Smooth muscle cell (in vitro differentiated cells): ENCODE measurements around the gene VIP. TPM values are rescaled to one million over a fixed set of nuclear protein-coding genes. Genes with fewer than 3 reads are reported as not detected.

ENCODE experiments used
- DNase-seq: peaks from one replicate; lab custom pipeline; 2025; ENCODE audit not compliant: unreplicated experiment; lab: John Stamatoyannopoulos, UW
- H2AFZ ChIP-seq: fragments of 200-600 bp; sonication (generic); 2 replicates; pipeline ENCODE4 v1.6.0; 2016; ENCODE audit warnings: antibody characterized with exemption, low read depth, mild to moderate bottlenecking
- H3F3A ChIP-seq: fragments of 200-600 bp; sonication (generic); 2 replicates; pipeline ENCODE4 v1.6.0; 2017; ENCODE audit warnings: antibody characterized with exemption, low read depth
- H3K27ac ChIP-seq: fragments of 200-600 bp; sonication (generic); 2 replicates; pipeline ENCODE4 v1.5.1; 2016; ENCODE audit warnings: low read depth, mild to moderate bottlenecking
- H3K27me3 ChIP-seq: fragments of 200-600 bp; sonication (generic); 2 replicates; pipeline ENCODE4 v1.6.1; 2016; ENCODE audit warnings: low read depth, mild to moderate bottlenecking
- H3K36me3 ChIP-seq: fragments of 200-600 bp; sonication (generic); 2 replicates; pipeline ENCODE4 v1.5.1; 2016; ENCODE audit warnings: low read depth
- H3K4me1 ChIP-seq: fragments of 200-600 bp; sonication (generic); 2 replicates; pipeline ENCODE4 v1.5.1; 2016; ENCODE audit warnings: low read depth
- H3K4me2 ChIP-seq: fragments of 200-600 bp; sonication (generic); 2 replicates; pipeline ENCODE4 v1.6.0; 2016; ENCODE audit warnings: mild to moderate bottlenecking
- H3K4me3 ChIP-seq: fragments of 200-600 bp; sonication (generic); 2 replicates; pipeline ENCODE4 v1.5.1; 2016; ENCODE audit warnings: mild to moderate bottlenecking
- H3K79me2 ChIP-seq: fragments of 200-600 bp; sonication (generic); 2 replicates; pipeline ENCODE4 v1.6.0; 2016; ENCODE audit warnings: low read depth, mild to moderate bottlenecking
- H3K9ac ChIP-seq: fragments of 200-600 bp; sonication (generic); 2 replicates; pipeline ENCODE4 v1.6.0; 2016; ENCODE audit warnings: low read depth
- H3K9me3 ChIP-seq: fragments of 200-600 bp; sonication (generic); replicated peaks from 2 replicates; pipeline ENCODE4 v1.5.1; 2016; ENCODE audit warnings: low read depth
- H4K20me1 ChIP-seq: fragments of 200-600 bp; sonication (generic); 2 replicates; pipeline ENCODE4 v1.6.0; 2016; ENCODE audit warnings: low read depth
- WGBS: methylation state at CpG from one replicate; pipeline ENCODE4 v1.1.7; 2016; ENCODE audit warnings: low lambda C conversion rate; 5-methylcytosine and 5-hydroxymethylcytosine counted together
- polyA plus RNA-seq: library from polyadenylated mRNA; unstranded; fragments of >200 nt; fragmentation: Nextera tagmentation; extraction: Ambion mirVana; gene quantifications from 2 replicates; pipeline ENCODE4 v1.2.1, GENCODE V29; 2016
- total RNA-seq: library from RNA; depleted of rRNA; stranded (reverse); fragments of >200 nt; gene quantifications from 2 replicates; pipeline ENCODE4 v1.2.3, GENCODE V29; 2014
- TF ChIP-seq, protein P1 (sequence below): fragments of 200-600 bp; sonication (generic); IDR thresholded peaks from 2 replicates; pipeline ENCODE4 v1.5.1; 2017; ENCODE audit warnings: borderline replicate concordance, mild to moderate bottlenecking, antibody characterized with exemption; ENCODE audit not compliant: insufficient read depth, poor library complexity, severe bottlenecking

The VIP gene
- total and polyA plus RNA-seq, 2 experiments from 2014 or later, result not detected

DNA sequence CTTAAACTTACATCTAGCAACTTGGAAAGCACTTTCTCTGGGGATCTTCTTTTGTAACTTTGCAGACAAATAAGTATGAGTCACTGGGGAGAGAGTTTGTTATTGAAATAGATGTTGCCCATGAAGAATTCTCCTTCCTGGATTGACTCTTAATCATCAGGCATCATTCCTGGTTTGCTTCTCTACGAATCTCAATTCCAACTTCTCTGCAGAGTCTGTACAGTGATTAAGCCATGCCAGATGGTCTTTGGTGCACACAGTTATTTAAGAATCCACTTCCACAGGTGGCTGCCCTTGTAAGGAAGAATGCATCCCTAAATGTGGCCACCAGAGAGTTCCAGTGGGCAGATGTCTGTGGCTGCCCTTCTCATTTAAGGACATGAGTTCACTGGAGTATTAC, 27.2 kb upstream of the VIP start:
- no peaks in the 10 kb centered on the region for H3F3A ChIP-seq
- H3K27me3 ChIP-seq, result no peaks in the 10 kb centered on the region
- H3K4me1 ChIP-seq, result no peaks in the 10 kb centered on the region
- no peak overlapping the region for H3K4me2 ChIP-seq
- H3K79me2 ChIP-seq, result no peaks in the 10 kb centered on the region
- no peak overlapping the region for H3K27ac ChIP-seq
- H3K36me3 ChIP-seq, result no peaks in the 10 kb centered on the region
- no peak overlapping the region for H3K4me3 ChIP-seq
- no peaks in the 10 kb centered on the region for H4K20me1 ChIP-seq
- no peak overlapping the region for H2AFZ ChIP-seq
- H3K9ac ChIP-seq, result no peak overlapping the region
- WGBS, result 59% methylated on average over 1 of the region's 1 CpG
- H3K9me3 ChIP-seq, result no peaks in the 10 kb centered on the region
- DNase-seq, result no peak
- TF ChIP-seq, protein P1, sequence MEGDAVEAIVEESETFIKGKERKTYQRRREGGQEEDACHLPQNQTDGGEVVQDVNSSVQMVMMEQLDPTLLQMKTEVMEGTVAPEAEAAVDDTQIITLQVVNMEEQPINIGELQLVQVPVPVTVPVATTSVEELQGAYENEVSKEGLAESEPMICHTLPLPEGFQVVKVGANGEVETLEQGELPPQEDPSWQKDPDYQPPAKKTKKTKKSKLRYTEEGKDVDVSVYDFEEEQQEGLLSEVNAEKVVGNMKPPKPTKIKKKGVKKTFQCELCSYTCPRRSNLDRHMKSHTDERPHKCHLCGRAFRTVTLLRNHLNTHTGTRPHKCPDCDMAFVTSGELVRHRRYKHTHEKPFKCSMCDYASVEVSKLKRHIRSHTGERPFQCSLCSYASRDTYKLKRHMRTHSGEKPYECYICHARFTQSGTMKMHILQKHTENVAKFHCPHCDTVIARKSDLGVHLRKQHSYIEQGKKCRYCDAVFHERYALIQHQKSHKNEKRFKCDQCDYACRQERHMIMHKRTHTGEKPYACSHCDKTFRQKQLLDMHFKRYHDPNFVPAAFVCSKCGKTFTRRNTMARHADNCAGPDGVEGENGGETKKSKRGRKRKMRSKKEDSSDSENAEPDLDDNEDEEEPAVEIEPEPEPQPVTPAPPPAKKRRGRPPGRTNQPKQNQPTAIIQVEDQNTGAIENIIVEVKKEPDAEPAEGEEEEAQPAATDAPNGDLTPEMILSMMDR, result no peak

DNA sequence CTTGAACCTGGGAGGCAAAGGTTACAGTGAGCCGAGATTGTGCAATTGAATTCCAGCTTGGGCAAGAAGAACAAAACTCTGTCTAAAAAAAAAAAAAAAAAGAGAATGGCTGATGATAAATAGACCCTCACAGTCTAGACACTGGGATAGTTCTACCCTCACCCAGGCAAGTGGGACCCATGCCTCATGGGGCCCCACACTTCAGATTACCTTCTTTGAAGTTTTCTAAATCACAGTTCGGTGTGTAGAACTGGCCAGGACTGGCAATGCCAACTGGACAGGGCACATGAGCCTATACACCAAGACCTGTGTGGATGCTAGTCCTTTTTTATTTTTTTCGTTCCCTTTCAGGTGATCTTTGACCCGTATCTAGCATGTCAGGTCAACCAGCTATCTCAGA, 24.3 kb upstream of the VIP start:
- Histone ChIP-seq H3K27me3 (no peaks in the 10 kb centered on the region), H3K79me2 (no peaks in the 10 kb centered on the region), H2AFZ (no peak overlapping the region), H3K4me1 (no peaks in the 10 kb centered on the region), H3K9me3 (no peaks in the 10 kb centered on the region), H3K4me2 (no peak overlapping the region), H3F3A (no peaks in the 10 kb centered on the region), H3K9ac (no peak overlapping the region), H3K27ac (no peak overlapping the region), H4K20me1 (no peaks in the 10 kb centered on the region), H3K4me3 (no peak overlapping the region), H3K36me3 (no peaks in the 10 kb centered on the region)
- DNase-seq, result no peak
- WGBS, result 87% methylated on average over 4 of the region's 4 CpGs
- TF ChIP-seq, protein P1, result no peak

DNA sequence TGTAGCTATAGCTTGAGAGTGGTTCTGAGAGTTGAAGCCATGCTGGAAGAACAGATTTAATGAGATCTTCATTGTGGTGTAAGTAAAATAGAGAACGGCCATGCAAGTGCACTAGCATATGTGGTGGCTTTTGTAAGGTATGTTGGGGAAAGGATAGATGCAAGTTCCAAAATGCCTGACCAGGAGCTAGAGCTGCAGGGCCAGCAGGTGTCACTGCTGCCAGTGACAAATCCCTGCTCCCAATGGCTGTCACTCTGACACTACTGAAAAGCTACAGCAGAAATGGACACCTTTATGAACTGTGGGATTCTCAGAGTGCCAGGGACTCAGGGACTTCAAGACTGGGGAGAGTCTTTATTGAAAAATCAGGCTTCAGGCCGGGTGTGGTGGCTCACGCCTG, 23.1 kb upstream of the VIP start:
- Histone ChIP-seq H3K9ac (no peak overlapping the region), H3K36me3 (no peaks in the 10 kb centered on the region), H3K4me1 (no peaks in the 10 kb centered on the region), H3K79me2 (no peaks in the 10 kb centered on the region), H3K4me3 (no peak overlapping the region), H2AFZ (no peak overlapping the region), H3K9me3 (no peaks in the 10 kb centered on the region), H3K27me3 (no peaks in the 10 kb centered on the region), H3K4me2 (no peak overlapping the region), H3K27ac (no peak overlapping the region), H4K20me1 (no peaks in the 10 kb centered on the region), H3F3A (no peaks in the 10 kb centered on the region)
- DNase-seq, result no peak
- TF ChIP-seq, protein P1, result no peak
- 95% methylated on average over 3 of the region's 3 CpGs for WGBS

DNA sequence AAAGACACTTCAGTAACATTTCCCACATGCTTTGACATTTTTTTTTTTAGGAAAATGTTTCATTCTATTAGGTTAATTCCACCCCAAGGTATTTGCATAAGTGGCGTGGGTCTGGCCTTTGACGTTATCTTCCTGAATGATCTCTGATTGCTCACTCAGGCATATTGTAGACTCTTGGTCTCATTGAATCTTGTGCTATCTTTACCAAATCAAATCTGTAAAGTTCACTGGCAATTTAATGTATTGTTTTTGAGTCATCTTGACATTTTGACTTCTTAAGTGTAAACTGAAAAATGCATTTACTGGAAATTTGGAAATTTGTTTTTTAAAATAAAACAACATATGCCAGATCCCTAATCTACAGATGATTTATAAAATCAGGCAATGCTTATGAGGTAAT, 16.0 kb upstream of the VIP start:
- no peak overlapping the region for H3K4me3 ChIP-seq
- TF ChIP-seq, protein P1, result no peak
- no peaks in the 10 kb centered on the region for H3K79me2 ChIP-seq
- no peaks in the 10 kb centered on the region for H3K4me1 ChIP-seq
- 75% methylated on average over 2 of the region's 2 CpGs for WGBS
- no peak overlapping the region for H3K4me2 ChIP-seq
- no peaks in the 10 kb centered on the region for H3K27me3 ChIP-seq
- no peaks in the 10 kb centered on the region for H3K9me3 ChIP-seq
- no peak overlapping the region for H3K9ac ChIP-seq
- H3K36me3 ChIP-seq, result no peaks in the 10 kb centered on the region
- no peak overlapping the region for H3K27ac ChIP-seq
- no peak for DNase-seq
- H4K20me1 ChIP-seq, result no peaks in the 10 kb centered on the region
- no peak overlapping the region for H2AFZ ChIP-seq
- H3F3A ChIP-seq, result no peaks in the 10 kb centered on the region
